Mesothelial cell of epicardium (in vitro differentiated cells): ENCODE measurements around the gene RNF5. TPM values are rescaled to one million over a fixed set of nuclear protein-coding genes. Genes with fewer than 3 reads are reported as not detected.

ENCODE experiments used
- DNase-seq, 2 experiments: peaks; one replicate each; pipeline ENCODE4 v3.0.0; 2021; ENCODE audit warnings: low spot score in 2 of 2; ENCODE audit not compliant: unreplicated experiment in 2 of 2
- H3K27ac Mint-ChIP-seq: 2 replicates; pipeline ENCODE4 v1.8.0; 2021; ENCODE audit warnings: mixed read lengths
- H3K27me3 Mint-ChIP-seq: 2 replicates; pipeline ENCODE4 v1.8.0; 2021; ENCODE audit warnings: low read depth, mixed read lengths
- H3K36me3 Mint-ChIP-seq: 2 replicates; pipeline ENCODE4 v1.8.0; 2021; ENCODE audit warnings: mixed read lengths
- H3K4me1 Mint-ChIP-seq: 2 replicates; pipeline ENCODE4 v1.8.0; 2021; ENCODE audit warnings: mixed read lengths
- H3K4me3 Mint-ChIP-seq: 2 replicates; pipeline ENCODE4 v1.8.0; 2021; ENCODE audit warnings: mild to moderate bottlenecking, moderate library complexity, mixed read lengths
- H3K9me3 Mint-ChIP-seq: 2 replicates; pipeline ENCODE4 v1.8.0; 2021; ENCODE audit warnings: mixed read lengths
- CTCF ChIP-seq: fragments of 200-600 bp; sonication (generic); IDR thresholded peaks from one replicate; pipeline ENCODE4 v1.5.0; 2021; ENCODE audit warnings: antibody characterized with exemption; ENCODE audit not compliant: unreplicated experiment
- total RNA-seq: library from RNA; stranded (reverse); gene quantifications from 3 replicates; pipeline ENCODE4 v1.2.1, GENCODE V29; 2021

Gene RNF5
- total RNA-seq, 1 donor from 2014 or later: 62.8 TPM

GRCh38 chr6:32151181-32151862 is 26.9 kb upstream of the RNF5 start:
- H3K4me3 Mint-ChIP-seq: peak overlapping the region; percentile 61
- peak overlapping the region; percentile 74 for H3K27ac Mint-ChIP-seq
- no peaks in the 10 kb centered on the region for H3K9me3 Mint-ChIP-seq

GRCh38 chr6:32151863-32152768 is 26.1 kb upstream of the RNF5 start, which contains the start of gene PRRT1:
TSS of gene PRRT1 (minus strand) at chr6:32151939. CDS start at chr6:32151827, 112 bp downstream.
- Mint-ChIP-seq H3K9me3 (no peaks in the 10 kb centered on the region), H3K4me3 (peak within 1 kb of the TSS; percentile 99), H3K27me3 (peaks cover 5% of the 10 kb centered on the region), H3K4me1 (peaks cover 42% of the 10 kb centered on the region), H3K27ac (peak within 1 kb of the TSS; percentile 99), H3K36me3 (peaks cover 3% of the 10 kb centered on the region)
- DNase-seq: no peak
- no peak for TF ChIP-seq CTCF

More at GRCh38 chr6:32151181-32151862, 26.9 kb upstream of the RNF5 start:
- Mint-ChIP-seq H3K4me1 (peaks cover 48% of the 10 kb centered on the region), H3K27me3 (peaks cover 5% of the 10 kb centered on the region), H3K36me3 (peaks cover 3% of the 10 kb centered on the region)
- DNase-seq: no peak
- no peak for TF ChIP-seq CTCF

DNA sequence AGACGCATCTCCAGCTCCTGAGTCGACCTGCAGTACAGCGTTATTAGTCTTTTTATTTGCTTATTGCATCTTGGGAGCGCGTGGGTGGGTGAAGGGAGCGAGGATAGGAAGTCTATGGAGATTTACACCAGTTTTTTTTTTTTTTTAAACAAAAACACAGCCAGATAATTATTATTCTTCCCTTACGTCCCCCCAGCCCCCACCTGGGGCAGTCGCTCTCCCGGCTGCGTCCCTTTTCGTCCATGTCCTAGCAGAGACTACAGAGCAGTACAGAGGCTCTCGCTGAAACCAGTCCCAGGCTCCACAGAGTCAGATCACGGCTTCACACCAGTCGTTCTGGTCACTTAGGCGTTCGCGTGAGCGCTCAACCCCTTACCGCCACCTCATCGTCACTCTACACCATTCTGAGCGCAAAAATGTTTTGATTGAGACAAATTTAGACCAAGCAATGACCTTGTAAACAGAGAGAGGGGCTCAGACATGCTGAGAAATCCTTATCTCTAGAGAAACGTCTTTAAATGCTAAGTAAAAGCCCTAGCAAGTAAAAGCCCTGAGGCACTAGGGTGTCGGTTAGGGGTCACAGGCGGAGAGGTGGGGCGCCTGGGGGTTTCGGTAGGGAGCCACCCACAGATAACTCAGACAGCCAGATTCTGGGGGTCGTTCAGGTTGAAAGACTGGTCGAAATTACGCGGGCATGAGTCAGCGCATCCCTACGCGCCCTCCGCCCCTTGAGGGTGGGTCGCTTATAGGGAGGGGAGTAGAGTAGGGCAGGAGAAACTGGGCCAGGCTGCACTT is 25.2 kb upstream of the RNF5 start:
- H3K27ac Mint-ChIP-seq: peak overlapping the region; percentile 99
- peak in 1 of 2 experiments; percentile 61 for DNase-seq
- H3K4me1 Mint-ChIP-seq: peaks cover 42% of the 10 kb centered on the region
- peaks cover 5% of the 10 kb centered on the region for H3K27me3 Mint-ChIP-seq
- no peaks in the 10 kb centered on the region for H3K9me3 Mint-ChIP-seq
- H3K36me3 Mint-ChIP-seq: peaks cover 10% of the 10 kb centered on the region
- no peak for TF ChIP-seq CTCF
- peak overlapping the region; percentile 99 for H3K4me3 Mint-ChIP-seq

GRCh38 chr6:32153564-32154513 is 24.4 kb upstream of the RNF5 start, which contains the start of gene PPT2:
TSS of gene PPT2 (plus strand) at chr6:32154141. CDS start at chr6:32154595, 454 bp downstream.
- DNase-seq: peak; percentile 69 to 82

More at GRCh38 chr6:32153564-32154513, 24.4 kb upstream of the RNF5 start, which contains the start of gene PPT2:
- Mint-ChIP-seq H3K4me1 (peaks cover 42% of the 10 kb centered on the region), H3K27ac (peak within 1 kb of the TSS; percentile 99), H3K27me3 (peaks cover 5% of the 10 kb centered on the region), H3K9me3 (no peaks in the 10 kb centered on the region), H3K36me3 (peaks cover 14% of the 10 kb centered on the region), H3K4me3 (peak within 1 kb of the TSS; percentile 99)
- TF ChIP-seq CTCF: no peak
